IPS-11a (cell line): Measurements from ENCODE around the gene RARA.
"Not testable (repeated sequence)": the region's sequence is repeated elsewhere in the genome, so short reads cannot be mapped to it uniquely, and the experiment has no call there.

Source experiments
- H3K4me3 ChIP-seq: one replicate; pipeline ENCODE4 v1.5.1; 2013; ENCODE audit warnings: low read depth, low read length, control low read depth

The RARA gene

DNA sequence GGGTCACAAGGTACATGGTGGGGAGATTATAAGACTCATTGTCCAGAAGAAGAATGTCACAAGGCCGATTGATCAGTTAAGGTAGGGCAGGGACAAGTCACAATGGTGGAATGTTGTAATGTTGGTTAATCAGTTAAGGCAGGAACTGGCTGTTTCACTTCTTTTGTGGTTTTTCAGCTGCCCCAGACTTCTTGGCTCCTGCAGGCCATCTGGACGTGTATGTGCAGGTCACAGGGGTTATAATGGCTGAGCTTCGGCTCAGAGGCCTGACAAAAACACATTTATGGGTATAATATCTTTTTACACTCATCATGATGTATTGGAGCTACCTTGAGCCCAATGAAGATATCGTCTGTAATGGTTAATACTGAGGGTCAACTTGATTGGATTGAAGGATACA is 63.7 kb downstream of the RARA start:
- H3K4me3 ChIP-seq = not testable (repeated sequence)

DNA sequence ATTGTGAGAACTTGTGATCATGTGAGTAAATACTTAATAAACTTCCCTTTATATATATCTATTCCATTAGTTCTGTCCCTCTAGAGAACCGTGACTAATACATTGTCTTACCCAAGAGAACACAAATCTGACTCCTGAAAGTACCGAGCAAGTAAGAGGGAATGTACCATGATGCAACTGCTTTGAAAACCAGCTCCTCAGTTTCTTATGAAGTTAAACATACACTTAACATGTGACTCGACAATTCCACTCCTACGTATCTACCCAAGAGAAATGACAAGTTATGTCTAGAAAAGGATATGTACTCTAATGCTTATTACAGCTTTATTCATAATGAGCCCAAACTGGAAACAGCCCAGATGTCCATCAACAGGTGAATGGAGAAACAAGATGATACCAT is 64.3 kb downstream of the RARA start:
- H3K4me3 ChIP-seq = no peak overlapping the region

DNA sequence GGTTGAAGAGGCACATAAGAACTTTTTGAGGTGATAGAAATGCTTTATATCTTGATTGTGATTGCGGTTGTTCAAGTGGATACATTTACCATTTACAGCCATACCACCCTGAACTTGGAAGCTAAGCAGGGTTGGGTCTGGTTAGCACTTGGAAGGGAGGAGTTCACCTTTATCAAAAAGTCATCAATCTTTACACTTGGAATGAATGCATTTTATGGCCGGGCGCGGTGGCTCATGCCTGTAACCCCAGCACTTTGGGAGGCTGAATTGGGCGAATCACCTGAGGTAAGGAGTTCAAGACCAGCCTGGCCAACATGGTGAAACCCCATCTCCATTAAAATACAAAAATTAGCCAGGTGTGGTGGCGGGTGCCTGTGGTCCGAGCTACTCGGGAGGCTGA is 65.0 kb downstream of the RARA start:
- no peak overlapping the region for H3K4me3 ChIP-seq

DNA sequence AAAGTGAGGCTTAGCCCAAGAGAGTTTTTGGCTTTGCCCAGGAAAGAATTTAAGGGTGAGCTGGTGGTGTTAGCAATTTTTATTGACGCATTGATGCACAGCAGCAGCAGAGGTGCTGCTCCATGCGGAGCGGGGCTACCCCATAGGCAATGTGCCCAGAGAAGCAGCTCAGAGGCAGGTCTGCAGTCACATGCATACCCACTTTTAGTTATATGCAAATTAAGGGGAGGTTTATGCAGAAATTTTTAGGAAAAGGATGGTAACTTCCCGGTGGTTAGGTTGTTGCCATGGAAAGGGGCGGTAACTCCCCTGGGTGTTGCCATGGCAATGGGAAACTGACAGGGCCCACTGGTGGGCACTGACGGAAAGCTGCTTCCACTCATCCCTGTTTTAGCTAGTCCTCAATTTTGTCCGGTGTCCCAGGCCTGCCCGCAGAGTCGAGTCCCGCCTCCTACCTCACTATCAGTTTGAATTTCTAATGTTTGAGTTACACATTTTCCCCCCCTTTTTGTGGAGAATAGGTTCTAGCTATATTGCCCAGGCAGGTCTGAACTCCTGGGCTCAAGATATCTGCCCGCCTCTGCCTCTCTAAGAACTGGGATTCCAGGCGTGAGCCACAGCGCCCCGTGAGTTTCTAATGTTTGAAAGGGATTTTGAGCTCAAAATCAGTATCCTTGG is 66.0 kb downstream of the RARA start:
- H3K4me3 ChIP-seq = no peak overlapping the region

DNA sequence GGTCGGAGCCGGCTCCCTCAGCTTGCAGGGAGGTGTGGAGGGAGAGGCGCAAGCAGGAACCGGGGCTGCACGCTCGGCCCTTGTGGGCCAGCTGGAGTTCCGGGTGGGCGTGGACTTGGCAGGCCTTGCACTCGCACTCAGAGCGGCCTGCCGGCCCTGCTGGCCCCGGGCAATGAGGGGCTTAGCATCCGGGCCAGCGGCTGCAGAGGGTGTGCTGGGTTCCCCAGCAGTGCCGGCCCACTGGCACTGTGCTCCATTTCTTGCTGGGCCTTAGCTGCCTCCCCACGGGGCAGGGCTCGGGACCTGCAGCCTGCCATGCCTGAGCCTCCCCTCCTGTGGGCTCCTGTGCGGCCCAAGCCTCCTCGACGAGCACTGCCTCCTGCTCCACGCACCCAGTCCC is 66.8 kb downstream of the RARA start:
- not testable (repeated sequence) for H3K4me3 ChIP-seq

DNA sequence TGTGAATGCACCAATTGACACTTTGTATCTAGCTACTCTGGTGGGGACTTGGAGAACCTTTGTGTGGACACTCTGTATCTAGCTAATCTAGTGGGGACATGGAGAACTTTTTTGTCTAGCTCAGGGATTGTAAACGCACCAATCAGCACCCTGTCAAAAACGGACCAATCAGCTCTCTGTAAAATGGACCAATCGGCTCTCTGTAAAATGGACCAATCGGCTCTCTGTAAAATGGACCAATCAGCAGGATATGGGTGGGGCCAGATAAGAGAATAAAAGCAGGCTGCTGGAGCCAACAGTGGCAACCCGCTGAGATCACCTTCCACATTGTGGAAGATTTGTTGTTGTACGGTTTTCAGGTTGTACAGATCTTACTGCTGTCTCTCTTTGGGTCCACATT is 67.6 kb downstream of the RARA start:
- not testable (repeated sequence) for H3K4me3 ChIP-seq

DNA sequence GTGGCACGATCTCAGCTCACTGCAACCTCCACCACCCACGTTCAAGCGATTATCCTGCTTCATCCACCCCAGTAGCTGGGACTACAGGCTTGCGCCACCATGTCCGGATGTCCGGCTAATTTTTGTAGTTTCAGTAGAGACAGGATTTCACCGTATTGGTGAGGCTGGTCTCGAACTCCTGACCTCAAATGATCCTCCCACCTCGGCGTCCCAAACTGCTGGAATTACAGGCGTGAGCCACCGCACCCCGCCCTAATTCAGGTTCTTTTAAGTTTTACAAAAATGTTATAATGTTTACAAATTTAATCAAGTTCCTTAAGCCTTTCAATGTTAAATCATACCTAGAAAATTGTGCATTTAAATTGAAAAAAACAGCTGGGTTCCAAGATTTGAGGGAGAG is 68.9 kb downstream of the RARA start:
- H3K4me3 ChIP-seq = no peak overlapping the region

DNA sequence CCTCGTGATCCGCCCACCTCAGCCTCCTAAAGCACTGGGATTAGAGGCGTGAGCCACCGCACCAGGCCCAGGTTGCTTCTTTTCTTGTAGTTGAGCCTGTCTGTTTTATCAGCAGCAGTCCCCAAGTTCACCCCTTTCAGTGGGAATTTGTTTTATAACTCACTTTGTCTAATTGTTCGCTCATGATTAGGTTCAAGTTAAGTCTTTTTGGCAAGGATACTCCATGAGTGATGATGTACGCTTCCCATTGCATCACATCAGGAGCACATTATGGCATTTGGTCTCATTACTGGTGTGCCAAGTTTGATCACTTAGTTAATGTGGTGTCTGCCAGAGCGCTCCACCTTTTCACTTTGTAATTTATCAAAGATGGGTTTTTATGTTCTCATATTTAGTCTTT is 70.0 kb downstream of the RARA start:
- H3K4me3 ChIP-seq = no peak overlapping the region

DNA sequence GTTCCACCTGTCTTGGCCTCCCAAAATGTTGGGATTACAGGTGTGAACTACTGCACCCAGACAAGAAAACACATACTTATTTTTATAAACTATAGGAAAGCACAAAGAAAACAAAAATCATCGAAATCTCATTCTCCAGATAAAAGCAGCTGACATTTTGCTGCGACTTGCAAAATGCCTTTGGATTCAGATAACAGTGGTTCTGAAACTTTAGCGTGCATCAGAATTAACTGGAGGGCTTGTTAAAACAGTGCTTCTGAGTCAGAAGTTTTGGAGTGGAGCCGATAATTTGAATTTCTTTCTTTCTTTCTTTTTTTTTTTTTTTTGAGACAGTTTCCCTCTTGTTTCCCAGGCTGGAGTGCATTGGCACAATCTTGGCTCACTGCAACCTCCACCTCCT is 73.3 kb downstream of the RARA start:
- no peak overlapping the region for H3K4me3 ChIP-seq

DNA sequence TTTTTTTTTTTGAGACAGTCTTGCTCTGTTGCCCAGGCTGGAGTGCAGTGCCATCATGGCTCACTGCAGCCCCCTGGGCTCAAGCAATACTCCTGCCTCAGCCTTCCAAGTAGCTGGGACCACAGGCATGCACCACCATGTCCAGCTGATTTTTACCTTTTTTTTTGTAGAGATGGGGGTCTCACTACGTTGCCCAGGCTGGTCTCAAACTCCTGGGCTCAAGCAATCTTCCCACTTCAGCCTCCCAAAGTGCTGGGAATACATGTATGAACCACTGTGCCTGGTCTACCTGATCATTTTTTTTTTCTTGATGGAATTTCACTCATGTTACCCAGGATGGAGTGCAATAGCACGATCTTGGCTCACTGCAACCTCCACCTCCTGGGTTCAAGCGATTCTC is 77.6 kb downstream of the RARA start:
- not testable (repeated sequence) for H3K4me3 ChIP-seq

DNA sequence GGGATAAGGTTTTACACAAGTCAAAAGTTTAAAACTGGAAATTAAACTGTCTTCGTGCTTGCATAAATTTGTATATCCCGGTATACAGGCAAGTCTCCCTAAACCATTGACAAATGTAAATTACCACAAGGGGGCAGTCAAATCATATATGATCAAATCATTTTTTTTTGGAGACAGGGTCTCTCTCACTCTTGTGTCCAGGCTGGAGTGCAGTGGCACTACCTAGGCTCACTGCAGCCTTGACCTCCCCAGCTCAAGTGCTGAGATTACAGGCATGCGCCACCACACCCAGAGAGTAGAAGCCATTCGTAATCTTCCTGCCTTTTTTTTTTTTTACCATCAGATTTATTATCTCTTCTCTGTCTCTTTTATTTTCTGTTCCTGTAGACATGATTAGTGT is 90.2 kb downstream of the RARA start:
- H3K4me3 ChIP-seq = no peak overlapping the region

DNA sequence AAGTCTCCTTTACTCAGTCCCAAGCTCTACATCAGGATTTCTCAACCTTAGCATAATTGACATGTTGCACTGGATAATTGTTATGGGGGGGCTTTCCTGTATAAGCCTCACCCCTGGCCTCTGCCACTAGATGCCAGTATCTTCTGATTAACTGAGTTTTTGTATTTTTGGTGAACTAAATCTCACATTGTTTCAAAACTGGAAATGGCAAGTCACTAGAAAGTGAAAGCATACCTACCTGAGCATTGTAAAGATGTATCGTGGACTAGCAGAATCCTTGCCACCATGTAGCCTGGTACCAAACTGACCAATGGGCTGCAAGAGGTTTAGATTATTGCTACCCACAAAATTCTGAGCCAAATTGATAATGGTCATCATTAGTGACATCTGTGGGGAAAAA is 93.7 kb downstream of the RARA start:
- H3K4me3 ChIP-seq = no peak overlapping the region

DNA sequence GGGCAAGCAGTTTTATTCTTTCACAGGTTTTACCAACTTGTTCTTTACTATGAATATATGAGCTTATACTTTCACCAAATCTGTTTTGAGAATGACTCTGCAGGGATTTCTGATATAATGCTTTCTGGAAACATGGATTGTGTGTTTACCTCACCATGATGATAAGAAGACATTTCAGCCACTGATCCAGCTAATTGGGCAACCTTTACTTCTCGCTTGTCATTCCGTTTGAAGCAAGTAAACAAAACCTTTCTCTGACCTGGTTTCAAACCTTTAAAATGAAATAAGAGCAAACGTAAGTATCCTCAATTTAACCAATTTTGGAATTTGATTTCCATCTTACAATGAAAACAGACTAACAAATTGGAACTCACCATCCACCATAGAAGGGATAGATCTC is 95.0 kb downstream of the RARA start:
- H3K4me3 ChIP-seq = no peak overlapping the region
